Activated T-helper 9 cell treated with anti-CD3 and anti-CD28 coated beads, Interleukin-2, amount 50 U/mL, for 16 hours (primary cell): ENCODE results near the gene OR2L8.

Experiments
- DNase-seq: peaks from one replicate; pipeline ENCODE4 v3.0.0-alpha.2; 2020; ENCODE audit warnings: low read depth

OR2L8 gene

DNA sequence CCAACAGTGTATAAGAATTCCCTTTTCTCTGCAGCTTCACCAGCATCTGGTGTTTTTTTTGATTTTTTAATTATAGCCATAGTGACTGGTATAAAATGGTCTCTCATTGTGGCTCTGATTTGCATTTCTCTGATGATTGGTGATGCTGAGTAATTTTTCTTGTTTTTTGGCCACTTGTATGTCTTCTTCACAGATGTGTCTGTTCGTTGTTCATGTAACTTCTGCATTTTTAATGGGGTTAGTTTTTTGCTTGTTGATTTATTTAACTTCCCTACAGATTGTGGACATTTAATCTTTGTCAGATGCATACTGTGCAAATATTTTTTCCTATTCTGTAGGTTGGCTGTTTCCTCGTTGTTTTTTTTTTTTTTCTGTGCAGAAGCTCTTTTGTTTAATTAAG, 44.3 kb downstream of the OR2L8 start:
- DNase-seq: no peak

DNA sequence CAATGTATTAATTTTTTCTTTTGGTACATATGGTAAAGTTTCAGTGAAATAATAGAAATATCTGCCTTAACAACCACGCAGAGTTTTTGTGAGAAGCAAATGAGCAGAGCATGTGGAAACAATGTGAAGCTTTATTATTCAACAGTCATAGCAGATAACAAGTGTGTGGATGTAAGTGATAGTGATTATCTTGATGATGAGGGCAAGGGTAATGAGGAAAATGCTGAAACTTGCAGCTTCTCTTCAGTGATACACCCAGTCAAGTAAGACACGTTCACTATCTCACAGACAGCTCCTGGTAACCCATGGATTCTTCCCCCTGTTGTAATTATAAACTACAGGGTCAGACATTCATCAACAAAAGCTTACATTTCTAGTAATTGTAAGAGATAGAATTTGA, 50.2 kb downstream of the OR2L8 start:
- DNase-seq: no peak
